Skeletal muscle satellite cell (primary cell): ENCODE data around the gene PRKD2.
A peak's percentile ranks its signal among the peaks of the same experiment; 100 is the strongest.

ENCODE experiments used
- H3K27me3 ChIP-seq: 2 replicates; pipeline ENCODE4 v1.7.0; 2013; ENCODE audit warnings: low read length; ENCODE audit not compliant: control insufficient read depth, insufficient read depth
- H3K36me3 ChIP-seq: 2 replicates; pipeline ENCODE4 v1.7.0; 2013; ENCODE audit warnings: mild to moderate bottlenecking, control low read depth, low read length; ENCODE audit not compliant: insufficient read depth
- H3K4me1 ChIP-seq: 2 replicates; pipeline ENCODE4 v1.7.0; 2013; ENCODE audit warnings: low read length; ENCODE audit not compliant: control insufficient read depth, insufficient read depth
- H3K4me2 ChIP-seq: 2 replicates; pipeline ENCODE4 v1.7.0; 2013; ENCODE audit warnings: mild to moderate bottlenecking, low read length
- H3K4me3 ChIP-seq: 2 replicates; pipeline ENCODE4 v1.7.0; 2013; ENCODE audit warnings: low read length
- H3K9ac ChIP-seq: 2 replicates; pipeline ENCODE4 v1.7.0; 2013; ENCODE audit warnings: mild to moderate bottlenecking, low read depth, low read length, moderate library complexity
- H3K9me3 ChIP-seq: replicated peaks from 2 replicates; pipeline ENCODE4 v1.7.0; 2013; ENCODE audit warnings: mild to moderate bottlenecking, control low read depth, low read length

The PRKD2 gene

GRCh38 chr19:46648060-46648960 is 68.6 kb downstream of the PRKD2 start:
- Histone ChIP-seq H3K9me3 (peaks cover 6% of the 10 kb centered on the region), H3K36me3 (no peaks in the 10 kb centered on the region), H3K9ac (no peak overlapping the region), H3K4me1 (no peaks in the 10 kb centered on the region), H3K4me2 (no peak overlapping the region), H3K4me3 (no peak overlapping the region), H3K27me3 (peaks cover 18% of the 10 kb centered on the region)

DNA sequence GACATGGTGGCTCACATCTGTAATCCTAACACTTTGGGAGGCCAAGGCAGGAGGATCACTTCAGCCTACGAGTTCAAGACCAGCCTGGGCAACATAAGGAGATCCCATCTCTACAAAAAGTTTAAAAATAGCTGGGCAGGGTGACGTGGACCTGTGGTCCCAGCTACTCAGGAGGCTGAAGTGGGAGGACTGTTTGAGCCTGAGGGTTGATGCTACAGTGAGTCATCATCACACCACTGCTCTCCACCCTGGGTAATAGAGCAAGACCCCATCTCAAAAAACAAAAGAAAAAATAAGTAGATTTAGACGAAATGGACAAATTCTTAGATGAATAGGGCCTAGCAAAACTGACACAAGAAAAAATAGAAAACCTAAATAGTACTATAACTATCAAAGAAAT is 70.5 kb downstream of the PRKD2 start:
- Histone ChIP-seq H3K9me3 (peaks cover 6% of the 10 kb centered on the region), H3K36me3 (no peaks in the 10 kb centered on the region), H3K4me3 (no peak overlapping the region), H3K9ac (no peak overlapping the region), H3K4me1 (no peaks in the 10 kb centered on the region), H3K4me2 (no peak overlapping the region), H3K27me3 (peaks cover 18% of the 10 kb centered on the region)

DNA sequence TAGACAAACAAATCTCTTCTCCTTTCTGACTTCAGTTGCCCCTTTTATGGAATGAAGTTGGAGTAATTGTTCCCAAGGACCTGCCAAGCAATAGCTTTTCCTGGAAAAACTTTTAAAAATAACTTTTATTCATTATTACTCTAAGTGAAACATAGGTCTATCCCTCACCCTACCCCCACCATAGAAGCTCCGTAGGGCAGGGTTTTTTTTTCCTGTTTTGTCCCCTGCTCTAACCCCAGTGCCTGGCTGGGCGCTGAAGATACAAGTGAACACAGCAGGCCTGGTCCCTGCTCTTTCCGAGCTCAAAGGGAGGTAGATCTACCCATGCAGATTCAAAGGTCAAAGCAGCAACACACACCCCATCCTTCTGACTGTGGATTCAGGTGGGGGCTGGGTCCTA is 72.2 kb downstream of the PRKD2 start:
- H3K4me1 ChIP-seq: peaks cover 3% of the 10 kb centered on the region
- H3K9me3 ChIP-seq: peaks cover 6% of the 10 kb centered on the region
- no peak overlapping the region for H3K9ac ChIP-seq
- H3K36me3 ChIP-seq: no peaks in the 10 kb centered on the region
- no peak overlapping the region for H3K4me2 ChIP-seq
- peaks cover 21% of the 10 kb centered on the region for H3K27me3 ChIP-seq
- H3K4me3 ChIP-seq: no peak overlapping the region

GRCh38 chr19:46640656-46641055 is 76.3 kb downstream of the PRKD2 start:
- H3K4me1 ChIP-seq: peaks cover 18% of the 10 kb centered on the region
- H3K4me2 ChIP-seq: no peak overlapping the region
- no peak overlapping the region for H3K4me3 ChIP-seq
- H3K36me3 ChIP-seq: no peaks in the 10 kb centered on the region
- H3K9me3 ChIP-seq: no peaks in the 10 kb centered on the region
- no peak overlapping the region for H3K9ac ChIP-seq
- H3K27me3 ChIP-seq: peaks cover 23% of the 10 kb centered on the region

GRCh38 chr19:46639358-46640182 is 77.3 kb downstream of the PRKD2 start:
- H3K4me2 ChIP-seq: peak overlapping the region; percentile 85
- no peaks in the 10 kb centered on the region for H3K36me3 ChIP-seq
- H3K27me3 ChIP-seq: peaks cover 30% of the 10 kb centered on the region
- H3K9me3 ChIP-seq: no peaks in the 10 kb centered on the region
- peak overlapping the region; percentile 42 for H3K9ac ChIP-seq
- H3K4me1 ChIP-seq: peaks cover 20% of the 10 kb centered on the region
- peak overlapping the region; percentile 64 for H3K4me3 ChIP-seq

- no peak overlapping the region for H3K9ac ChIP-seq
- no peak overlapping the region for H3K4me2 ChIP-seq
- H3K9me3 ChIP-seq: no peaks in the 10 kb centered on the region
- H3K36me3 ChIP-seq: no peaks in the 10 kb centered on the region
- peaks cover 22% of the 10 kb centered on the region for H3K4me1 ChIP-seq
- H3K4me3 ChIP-seq: no peak overlapping the region
- H3K27me3 ChIP-seq: peaks cover 37% of the 10 kb centered on the region
These were observed 79.7 kb downstream of the PRKD2 start for GRCh38 chr19:46637224-46637623.

- H3K4me2 ChIP-seq: no peak within 1 kb of the TSS
- no peak within 1 kb of the TSS for H3K4me3 ChIP-seq
- no peak within 1 kb of the TSS for H3K9ac ChIP-seq
- H3K36me3 ChIP-seq: no peaks in the 10 kb centered on the region
- no peaks in the 10 kb centered on the region for H3K9me3 ChIP-seq
- peaks cover 27% of the 10 kb centered on the region for H3K4me1 ChIP-seq
- peaks cover 37% of the 10 kb centered on the region for H3K27me3 ChIP-seq
These were observed 80.8 kb downstream of the PRKD2 start, which contains the start of gene GNG8 for GRCh38 chr19:46635920-46636761. TSS of gene GNG8 (minus strand) at chr19:46636202. CDS start at chr19:46634682, 1,520 bp downstream.

GRCh38 chr19:46634656-46635218 is 82.2 kb downstream of the PRKD2 start:
- no peak overlapping the region for H3K9ac ChIP-seq
- no peaks in the 10 kb centered on the region for H3K36me3 ChIP-seq
- peaks cover 30% of the 10 kb centered on the region for H3K27me3 ChIP-seq
- peak overlapping the region; percentile 81 for H3K4me2 ChIP-seq
- peaks cover 30% of the 10 kb centered on the region for H3K4me1 ChIP-seq
- no peaks in the 10 kb centered on the region for H3K9me3 ChIP-seq
- H3K4me3 ChIP-seq: peak overlapping the region; percentile 60

GRCh38 chr19:46634045-46634655 is 82.8 kb downstream of the PRKD2 start:
- H3K36me3 ChIP-seq: no peaks in the 10 kb centered on the region
- peaks cover 29% of the 10 kb centered on the region for H3K27me3 ChIP-seq
- H3K4me1 ChIP-seq: peaks cover 24% of the 10 kb centered on the region
- H3K9me3 ChIP-seq: no peaks in the 10 kb centered on the region
- H3K4me2 ChIP-seq: peak overlapping the region; percentile 81
- peak overlapping the region; percentile 61 for H3K4me3 ChIP-seq
- H3K9ac ChIP-seq: no peak overlapping the region

- no peaks in the 10 kb centered on the region for H3K36me3 ChIP-seq
- no peak overlapping the region for H3K4me2 ChIP-seq
- no peaks in the 10 kb centered on the region for H3K9me3 ChIP-seq
- peaks cover 25% of the 10 kb centered on the region for H3K27me3 ChIP-seq
- H3K4me1 ChIP-seq: peaks cover 15% of the 10 kb centered on the region
- H3K9ac ChIP-seq: no peak overlapping the region
- no peak overlapping the region for H3K4me3 ChIP-seq
These were observed 83.8 kb downstream of the PRKD2 start for GRCh38 chr19:46633130-46633529.
